ENCODE results near the gene GFY.

DNA sequence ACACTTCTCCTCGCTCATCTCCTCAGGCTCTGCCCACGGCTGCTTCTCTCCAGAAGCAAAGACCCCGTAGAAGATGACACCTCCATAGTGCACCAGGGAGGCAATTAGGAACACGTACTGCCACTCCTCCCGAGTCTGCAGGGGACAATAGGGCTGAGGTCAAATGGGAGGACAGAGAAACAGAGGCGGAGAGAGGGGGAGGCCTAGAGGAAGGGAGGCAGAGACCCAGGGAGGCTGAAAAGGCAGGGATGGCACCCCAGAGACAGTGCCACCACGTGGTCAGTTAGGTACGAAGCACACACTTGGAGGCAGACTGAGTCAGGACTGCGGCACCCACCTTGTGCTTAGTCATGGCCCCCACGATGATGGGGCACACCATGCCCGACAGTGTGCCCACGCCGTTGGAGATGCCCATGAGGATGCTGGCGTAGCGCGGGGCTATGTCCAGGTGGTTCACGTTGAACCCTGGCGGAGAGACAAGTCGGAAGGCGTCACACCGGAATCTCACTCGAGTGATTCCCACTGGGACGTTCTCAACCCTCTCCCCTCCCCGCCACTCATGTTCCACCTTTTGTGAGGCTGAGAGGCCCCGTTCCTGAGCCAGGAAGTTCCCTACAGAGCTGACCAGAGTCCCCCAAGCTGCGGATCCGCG is 5.6 kb downstream of the GFY start:
- TF ChIP-seq, protein P1, sequence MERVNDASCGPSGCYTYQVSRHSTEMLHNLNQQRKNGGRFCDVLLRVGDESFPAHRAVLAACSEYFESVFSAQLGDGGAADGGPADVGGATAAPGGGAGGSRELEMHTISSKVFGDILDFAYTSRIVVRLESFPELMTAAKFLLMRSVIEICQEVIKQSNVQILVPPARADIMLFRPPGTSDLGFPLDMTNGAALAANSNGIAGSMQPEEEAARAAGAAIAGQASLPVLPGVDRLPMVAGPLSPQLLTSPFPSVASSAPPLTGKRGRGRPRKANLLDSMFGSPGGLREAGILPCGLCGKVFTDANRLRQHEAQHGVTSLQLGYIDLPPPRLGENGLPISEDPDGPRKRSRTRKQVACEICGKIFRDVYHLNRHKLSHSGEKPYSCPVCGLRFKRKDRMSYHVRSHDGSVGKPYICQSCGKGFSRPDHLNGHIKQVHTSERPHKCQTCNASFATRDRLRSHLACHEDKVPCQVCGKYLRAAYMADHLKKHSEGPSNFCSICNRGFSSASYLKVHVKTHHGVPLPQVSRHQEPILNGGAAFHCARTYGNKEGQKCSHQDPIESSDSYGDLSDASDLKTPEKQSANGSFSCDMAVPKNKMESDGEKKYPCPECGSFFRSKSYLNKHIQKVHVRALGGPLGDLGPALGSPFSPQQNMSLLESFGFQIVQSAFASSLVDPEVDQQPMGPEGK (CRISPR knock-in tag; IDR thresholded peaks at IDR 0.05; ENCODE audit: borderline replicate concordance): no peak
- no peak for TF ChIP-seq ISL1 (CRISPR knock-in tag; IDR thresholded peaks at IDR 0.05)
- TF ChIP-seq RARB (CRISPR knock-in tag; IDR thresholded peaks at IDR 0.05): no peak
- TF ChIP-seq, protein P2, sequence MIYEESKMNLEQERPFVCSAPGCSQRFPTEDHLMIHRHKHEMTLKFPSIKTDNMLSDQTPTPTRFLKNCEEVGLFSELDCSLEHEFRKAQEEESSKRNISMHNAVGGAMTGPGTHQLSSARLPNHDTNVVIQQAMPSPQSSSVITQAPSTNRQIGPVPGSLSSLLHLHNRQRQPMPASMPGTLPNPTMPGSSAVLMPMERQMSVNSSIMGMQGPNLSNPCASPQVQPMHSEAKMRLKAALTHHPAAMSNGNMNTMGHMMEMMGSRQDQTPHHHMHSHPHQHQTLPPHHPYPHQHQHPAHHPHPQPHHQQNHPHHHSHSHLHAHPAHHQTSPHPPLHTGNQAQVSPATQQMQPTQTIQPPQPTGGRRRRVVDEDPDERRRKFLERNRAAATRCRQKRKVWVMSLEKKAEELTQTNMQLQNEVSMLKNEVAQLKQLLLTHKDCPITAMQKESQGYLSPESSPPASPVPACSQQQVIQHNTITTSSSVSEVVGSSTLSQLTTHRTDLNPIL (CRISPR knock-in tag; IDR thresholded peaks at IDR 0.05; ENCODE audit: low read depth): no peak
- TF ChIP-seq ZNF70 (CRISPR knock-in tag; IDR thresholded peaks at IDR 0.05): no peak
- no peak for TF ChIP-seq SNAI2 (CRISPR knock-in tag; IDR thresholded peaks at IDR 0.05)
- TF ChIP-seq ZFP3 (CRISPR knock-in tag; IDR thresholded peaks at IDR 0.05): no peak
- no peak for TF ChIP-seq ZC3H10 (CRISPR knock-in tag; IDR thresholded peaks at IDR 0.05)
